Hepatocyte (in vitro differentiated cells): ENCODE results near the gene PRSS57. TPM values are rescaled to one million over a fixed set of nuclear protein-coding genes. Genes with fewer than 3 reads are reported as not detected.

Experiments used
- DNase-seq: peaks from one replicate; pipeline ENCODE4 v3.0.0-alpha.2; 2016; ENCODE audit warnings: low spot score
- H2AFZ ChIP-seq: fragments of 200-600 bp; sonication (generic); 2 replicates; pipeline ENCODE4 v1.6.0; 2016; ENCODE audit warnings: antibody characterized with exemption, mild to moderate bottlenecking
- H3K27ac ChIP-seq: fragments of 200-600 bp; sonication (generic); 2 replicates; pipeline ENCODE4 v1.5.1; 2016; ENCODE audit warnings: mild to moderate bottlenecking
- H3K27me3 ChIP-seq: fragments of 200-600 bp; sonication (generic); 2 replicates; pipeline ENCODE4 v1.6.1; 2016
- H3K36me3 ChIP-seq: fragments of 200-600 bp; sonication (generic); replicated peaks from 2 replicates; pipeline ENCODE4 v1.5.1; 2016; ENCODE audit warnings: low read depth; ENCODE audit not compliant: insufficient read depth
- H3K4me1 ChIP-seq: fragments of 200-600 bp; sonication (generic); 2 replicates; pipeline ENCODE4 v1.5.1; 2016; ENCODE audit warnings: mild to moderate bottlenecking, moderate library complexity; ENCODE audit not compliant: insufficient read depth
- H3K4me2 ChIP-seq: fragments of 200-600 bp; sonication (generic); 2 replicates; pipeline ENCODE4 v1.6.0; 2016
- H3K4me3 ChIP-seq: fragments of 200-600 bp; sonication (generic); 2 replicates; pipeline ENCODE4 v1.5.1; 2016; ENCODE audit warnings: mild to moderate bottlenecking
- H3K79me2 ChIP-seq: fragments of 200-600 bp; sonication (generic); 2 replicates; pipeline ENCODE4 v1.6.0; 2017; ENCODE audit warnings: mild to moderate bottlenecking
- H3K9me2 ChIP-seq: fragments of 200-600 bp; sonication (generic); replicated peaks from 2 replicates; pipeline ENCODE4 v1.6.0; 2017; ENCODE audit warnings: mild to moderate bottlenecking; ENCODE audit not compliant: insufficient read depth
- H3K9me3 ChIP-seq: fragments of 200-600 bp; sonication (generic); 2 replicates; pipeline ENCODE4 v1.5.1; 2016; ENCODE audit warnings: low read depth, mild to moderate bottlenecking
- H4K20me1 ChIP-seq: fragments of 200-600 bp; sonication (generic); 2 replicates; pipeline ENCODE4 v1.6.0; 2016; ENCODE audit warnings: mild to moderate bottlenecking; ENCODE audit not compliant: insufficient read depth, poor library complexity, severe bottlenecking
- EZH2 ChIP-seq: fragments of 200-600 bp; sonication (generic); IDR thresholded peaks from 2 replicates; pipeline ENCODE4 v1.6.1; 2016; ENCODE audit warnings: antibody characterized with exemption, mild to moderate bottlenecking, borderline replicate concordance
- EZH2phosphoT487 ChIP-seq: fragments of 200-600 bp; sonication (generic); IDR thresholded peaks from one replicate; pipeline ENCODE4 v1.6.1; 2018; ENCODE audit warnings: antibody characterized with exemption, mild to moderate bottlenecking, low read depth, moderate library complexity; ENCODE audit not compliant: unreplicated experiment, severe bottlenecking
- WGBS: methylation state at CpG from one replicate; pipeline ENCODE4 v1.1.6; 2016; ENCODE audit warnings: low lambda C conversion rate; ENCODE audit errors: missing lambda C conversion rate; 5-methylcytosine and 5-hydroxymethylcytosine counted together
- polyA plus RNA-seq: library from polyadenylated mRNA; unstranded; fragments of >200 nt; fragmentation: Nextera tagmentation; extraction: Ambion mirVana; gene quantifications from 2 replicates; pipeline ENCODE4 v1.2.1, GENCODE V29; 2016
- total RNA-seq: library from RNA; depleted of rRNA; stranded (reverse); fragments of >200 nt; gene quantifications from 2 replicates; pipeline ENCODE4 v1.2.3, GENCODE V29; 2014
- TF ChIP-seq, protein P1 (sequence below): fragments of 200-600 bp; sonication (generic); IDR thresholded peaks from 2 replicates; pipeline ENCODE4 v1.5.1; 2016; ENCODE audit warnings: antibody characterized with exemption, mild to moderate bottlenecking; ENCODE audit not compliant: poor library complexity

Gene PRSS57
- total and polyA plus RNA-seq, 2 experiments from 2014 or later, result 1.2 to 2.4 TPM

DNA sequence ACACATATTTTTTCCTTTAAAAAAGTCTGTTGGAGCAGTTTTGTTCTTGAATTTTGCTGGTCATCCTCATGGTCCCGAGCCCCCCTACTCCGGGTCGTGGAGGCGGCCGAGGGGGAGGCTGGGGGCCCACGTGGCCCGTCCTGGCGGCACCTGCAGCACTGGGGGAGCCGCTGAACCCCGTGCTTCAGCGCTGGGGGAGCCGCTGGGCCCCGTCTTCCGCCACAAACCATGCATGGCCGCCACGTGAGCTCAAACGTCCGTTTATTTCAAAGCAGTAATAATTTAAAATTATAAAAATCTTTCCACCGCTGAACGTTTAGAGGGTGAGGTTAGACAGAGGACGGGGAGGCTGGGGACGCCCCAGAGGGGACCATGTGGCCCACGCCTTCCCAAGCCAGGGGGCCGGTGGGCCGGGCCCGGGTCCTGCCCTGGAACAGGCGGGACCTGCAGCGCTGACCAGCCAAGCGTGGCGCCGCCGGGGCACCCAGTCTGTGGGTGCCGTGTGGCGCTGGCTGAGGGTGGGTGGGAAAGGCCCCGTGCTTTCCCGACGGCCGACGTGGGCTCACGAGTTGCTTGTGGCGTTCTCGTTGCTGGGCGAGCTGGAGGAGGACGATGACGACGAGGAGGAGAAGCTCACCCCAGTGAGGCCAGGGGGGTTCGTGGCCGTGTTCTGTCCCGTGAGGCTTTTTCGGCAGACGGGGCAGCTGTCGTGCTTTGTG is 47.5 kb downstream of the PRSS57 start:
- 96% methylated on average over 52 of the region's 52 CpGs for WGBS
- H3K27ac ChIP-seq, result no peak overlapping the region
- no peaks in the 10 kb centered on the region for H3K4me1 ChIP-seq
- TF ChIP-seq EZH2phosphoT487, result no peak
- TF ChIP-seq, protein P1, sequence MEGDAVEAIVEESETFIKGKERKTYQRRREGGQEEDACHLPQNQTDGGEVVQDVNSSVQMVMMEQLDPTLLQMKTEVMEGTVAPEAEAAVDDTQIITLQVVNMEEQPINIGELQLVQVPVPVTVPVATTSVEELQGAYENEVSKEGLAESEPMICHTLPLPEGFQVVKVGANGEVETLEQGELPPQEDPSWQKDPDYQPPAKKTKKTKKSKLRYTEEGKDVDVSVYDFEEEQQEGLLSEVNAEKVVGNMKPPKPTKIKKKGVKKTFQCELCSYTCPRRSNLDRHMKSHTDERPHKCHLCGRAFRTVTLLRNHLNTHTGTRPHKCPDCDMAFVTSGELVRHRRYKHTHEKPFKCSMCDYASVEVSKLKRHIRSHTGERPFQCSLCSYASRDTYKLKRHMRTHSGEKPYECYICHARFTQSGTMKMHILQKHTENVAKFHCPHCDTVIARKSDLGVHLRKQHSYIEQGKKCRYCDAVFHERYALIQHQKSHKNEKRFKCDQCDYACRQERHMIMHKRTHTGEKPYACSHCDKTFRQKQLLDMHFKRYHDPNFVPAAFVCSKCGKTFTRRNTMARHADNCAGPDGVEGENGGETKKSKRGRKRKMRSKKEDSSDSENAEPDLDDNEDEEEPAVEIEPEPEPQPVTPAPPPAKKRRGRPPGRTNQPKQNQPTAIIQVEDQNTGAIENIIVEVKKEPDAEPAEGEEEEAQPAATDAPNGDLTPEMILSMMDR, result no peak
- no peak for TF ChIP-seq EZH2
- no peaks in the 10 kb centered on the region for H3K9me3 ChIP-seq
- H2AFZ ChIP-seq, result no peak overlapping the region
- no peaks in the 10 kb centered on the region for H3K9me2 ChIP-seq
- no peaks in the 10 kb centered on the region for H3K27me3 ChIP-seq
- peaks cover 10% of the 10 kb centered on the region for H4K20me1 ChIP-seq
- peaks cover 19% of the 10 kb centered on the region for H3K79me2 ChIP-seq
- H3K4me3 ChIP-seq, result no peak overlapping the region
- no peak overlapping the region for H3K4me2 ChIP-seq
- DNase-seq, result no peak
- no peaks in the 10 kb centered on the region for H3K36me3 ChIP-seq

DNA sequence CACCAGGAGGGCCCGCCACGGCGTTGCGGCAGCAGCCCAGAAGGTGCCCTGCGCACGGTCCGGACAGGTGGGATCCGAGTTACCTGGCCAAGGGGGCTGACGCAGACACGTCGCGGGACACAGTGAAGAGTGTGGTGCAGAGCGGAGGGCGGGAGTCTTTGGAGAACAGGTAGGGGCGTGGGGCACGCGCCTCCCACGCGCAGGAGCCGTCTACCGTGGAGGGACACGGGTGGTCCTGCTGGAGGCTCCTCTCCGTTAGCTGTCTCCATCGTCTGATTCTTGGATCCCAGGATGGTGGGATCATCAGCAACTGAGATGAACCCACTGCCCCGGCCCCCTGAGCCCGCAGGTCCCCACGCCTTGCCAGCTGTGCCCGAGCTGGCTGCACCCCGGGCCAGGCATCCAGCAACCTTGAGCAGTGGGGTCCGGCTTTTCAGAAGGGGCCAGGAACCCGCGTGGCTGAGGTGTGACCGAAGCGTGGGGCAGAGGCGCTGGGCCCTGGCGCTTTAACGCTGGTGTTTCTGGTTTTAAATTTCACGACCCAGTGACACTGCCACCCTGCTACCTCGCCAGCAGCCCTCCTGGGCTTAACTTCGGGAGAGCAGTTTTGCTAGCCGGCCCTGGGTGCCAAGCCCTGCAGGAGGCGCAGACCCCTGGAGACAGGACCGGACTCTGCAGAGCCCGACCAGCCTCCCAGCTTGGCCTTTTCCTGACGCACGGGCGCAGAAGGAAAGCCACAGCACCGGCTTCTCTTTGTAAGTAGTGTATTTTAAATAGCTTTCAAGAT is 48.3 kb downstream of the PRSS57 start:
- H3K4me3 ChIP-seq, result no peak overlapping the region
- H3K4me2 ChIP-seq, result no peak overlapping the region
- DNase-seq, result no peak
- no peaks in the 10 kb centered on the region for H3K4me1 ChIP-seq
- H3K27me3 ChIP-seq, result no peaks in the 10 kb centered on the region
- no peak overlapping the region for H2AFZ ChIP-seq
- TF ChIP-seq, protein P1, result no peak
- TF ChIP-seq EZH2phosphoT487 (no peak), EZH2 (no peak)
- over 99% methylated on average over 25 of the region's 48 CpGs for WGBS
- H4K20me1 ChIP-seq, result peaks cover 2% of the 10 kb centered on the region
- no peak overlapping the region for H3K27ac ChIP-seq
- H3K36me3 ChIP-seq, result no peaks in the 10 kb centered on the region
- H3K9me3 ChIP-seq, result no peaks in the 10 kb centered on the region
- no peaks in the 10 kb centered on the region for H3K9me2 ChIP-seq
- H3K79me2 ChIP-seq, result peaks cover 12% of the 10 kb centered on the region

DNA sequence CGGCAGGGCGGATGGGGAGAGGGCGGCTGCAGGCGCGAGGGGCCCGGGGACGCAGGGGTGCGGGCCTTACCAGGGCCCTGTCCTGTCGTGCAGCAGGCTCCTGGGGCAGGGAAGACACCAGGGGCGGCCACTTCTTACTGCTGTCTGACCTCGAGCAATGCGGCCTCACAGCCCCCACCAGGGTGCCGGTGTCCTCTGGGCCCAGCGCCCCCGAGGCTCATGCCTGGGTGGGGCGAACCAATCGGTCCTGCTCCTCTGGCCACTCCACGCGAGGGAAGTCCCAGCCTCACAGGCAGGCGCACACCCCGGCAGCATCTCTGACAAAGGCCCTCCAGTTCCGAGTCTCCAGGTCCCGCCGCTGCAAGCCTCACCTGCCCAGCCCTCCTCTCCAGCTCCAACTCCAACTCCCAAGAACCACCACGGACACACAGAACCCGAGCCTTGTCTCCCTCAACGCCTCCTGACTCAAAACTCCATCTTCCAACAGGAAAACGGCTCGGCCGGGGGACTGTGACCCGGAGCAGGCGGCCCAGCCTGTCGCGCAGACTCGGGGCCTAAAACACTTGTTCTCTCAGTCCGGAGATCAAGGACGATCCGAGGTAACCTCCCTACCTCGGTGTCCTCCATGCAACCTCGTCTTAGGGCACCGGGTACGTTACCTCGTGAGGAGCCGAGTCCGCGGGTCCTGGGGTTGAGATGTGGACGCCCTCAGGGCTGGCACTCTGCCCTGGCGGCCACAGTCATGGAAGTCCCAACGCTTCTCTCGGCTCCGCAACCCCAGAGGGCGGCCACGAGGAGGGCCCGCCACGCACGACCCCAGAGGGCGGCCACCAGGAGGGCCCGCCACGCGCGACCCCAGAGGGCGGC is 49.1 kb downstream of the PRSS57 start:
- Histone ChIP-seq H4K20me1 (no peaks in the 10 kb centered on the region), H3K79me2 (peaks cover 6% of the 10 kb centered on the region), H3K36me3 (no peaks in the 10 kb centered on the region), H3K9me2 (no peaks in the 10 kb centered on the region), H3K27ac (no peak overlapping the region), H3K4me1 (no peaks in the 10 kb centered on the region), H3K9me3 (no peaks in the 10 kb centered on the region), H2AFZ (no peak overlapping the region), H3K4me2 (no peak overlapping the region), H3K4me3 (no peak overlapping the region), H3K27me3 (no peaks in the 10 kb centered on the region)
- no peak for DNase-seq
- TF ChIP-seq EZH2, result no peak
- TF ChIP-seq EZH2phosphoT487, result no peak
- TF ChIP-seq, protein P1, result no peak
- WGBS, result 96% methylated on average over 46 of the region's 62 CpGs
